HG03354 (cell line): Measurements from ENCODE around the gene HECTD2.
"Not testable (repeated sequence)": the region's sequence is repeated elsewhere in the genome, so short reads cannot be mapped to it uniquely, and the experiment has no call there.

Experiments
- ATAC-seq: cut with Tn5 transposase; IDR thresholded peaks from one replicate; pipeline ENCODE4 v1.9.1; 2021; ENCODE audit warnings: mild to moderate bottlenecking; ENCODE audit not compliant: unreplicated experiment, poor library complexity, severe bottlenecking

HECTD2 gene

GRCh38 chr10:91558473-91558872, 148.3 kb downstream of the HECTD2 start:
- ATAC-seq: no peak

- no peak for ATAC-seq
Observed at GRCh38 chr10:91559169-91559568, 149.0 kb downstream of the HECTD2 start.

GRCh38 chr10:91559750-91560149, 149.6 kb downstream of the HECTD2 start:
- ATAC-seq: no peak

GRCh38 chr10:91560827-91561226, 150.7 kb downstream of the HECTD2 start:
- ATAC-seq: not testable (repeated sequence)

GRCh38 chr10:91562839-91563581, 152.9 kb downstream of the HECTD2 start:
- no peak for ATAC-seq

GRCh38 chr10:91564026-91564425, 153.9 kb downstream of the HECTD2 start:
- ATAC-seq: no peak
